ENCODE data around the gene SMAP1.

Gene SMAP1

DNA sequence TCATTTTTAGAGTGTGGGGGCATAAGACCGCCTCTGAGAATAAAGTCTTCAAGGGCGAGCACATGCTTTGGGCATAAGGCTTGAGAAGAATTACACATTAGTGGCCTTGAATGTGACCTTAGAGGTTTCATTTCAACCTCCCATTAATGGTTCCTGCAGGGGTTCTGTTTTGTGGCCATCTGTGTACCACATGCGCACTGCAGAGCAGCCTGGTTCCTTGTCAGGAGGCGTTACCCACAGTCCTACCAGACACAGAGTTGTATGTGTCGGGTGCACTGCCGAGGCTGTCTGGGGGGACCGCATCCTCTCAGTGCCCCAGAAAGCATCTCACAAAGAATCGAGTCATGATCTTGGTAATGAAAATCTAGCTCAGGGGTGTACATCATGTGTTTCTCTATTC is 173.4 kb downstream of the SMAP1 start:
- TF ChIP-seq, protein P1, sequence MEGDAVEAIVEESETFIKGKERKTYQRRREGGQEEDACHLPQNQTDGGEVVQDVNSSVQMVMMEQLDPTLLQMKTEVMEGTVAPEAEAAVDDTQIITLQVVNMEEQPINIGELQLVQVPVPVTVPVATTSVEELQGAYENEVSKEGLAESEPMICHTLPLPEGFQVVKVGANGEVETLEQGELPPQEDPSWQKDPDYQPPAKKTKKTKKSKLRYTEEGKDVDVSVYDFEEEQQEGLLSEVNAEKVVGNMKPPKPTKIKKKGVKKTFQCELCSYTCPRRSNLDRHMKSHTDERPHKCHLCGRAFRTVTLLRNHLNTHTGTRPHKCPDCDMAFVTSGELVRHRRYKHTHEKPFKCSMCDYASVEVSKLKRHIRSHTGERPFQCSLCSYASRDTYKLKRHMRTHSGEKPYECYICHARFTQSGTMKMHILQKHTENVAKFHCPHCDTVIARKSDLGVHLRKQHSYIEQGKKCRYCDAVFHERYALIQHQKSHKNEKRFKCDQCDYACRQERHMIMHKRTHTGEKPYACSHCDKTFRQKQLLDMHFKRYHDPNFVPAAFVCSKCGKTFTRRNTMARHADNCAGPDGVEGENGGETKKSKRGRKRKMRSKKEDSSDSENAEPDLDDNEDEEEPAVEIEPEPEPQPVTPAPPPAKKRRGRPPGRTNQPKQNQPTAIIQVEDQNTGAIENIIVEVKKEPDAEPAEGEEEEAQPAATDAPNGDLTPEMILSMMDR (conservative IDR thresholded peaks at IDR 0.05; ENCODE audit: low read length): no peak
- peak; percentile 17 for DNase-seq (ENCODE audit: low read depth)
- no peak overlapping the region for H3K4me3 ChIP-seq (ENCODE audit: low read length)

DNA sequence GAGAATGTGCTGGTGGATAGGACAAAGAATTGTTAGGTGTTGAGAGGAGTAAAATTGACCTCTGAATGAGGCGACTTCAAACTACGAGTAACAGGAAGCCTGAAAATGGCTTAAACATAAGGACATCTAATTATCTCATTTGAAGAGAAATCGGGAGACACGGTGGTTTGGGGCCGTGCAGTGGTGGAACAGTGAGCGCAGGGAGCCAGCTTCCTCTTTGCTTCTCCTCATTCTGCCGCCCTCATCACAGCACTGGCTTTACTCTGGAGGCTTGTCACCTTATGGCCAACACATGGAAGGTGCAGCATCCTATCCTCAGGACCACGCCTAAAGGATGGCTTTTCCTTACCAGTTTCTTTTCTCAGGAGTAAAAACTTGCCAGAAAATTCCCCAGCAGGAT is 174.9 kb downstream of the SMAP1 start:
- no peak for DNase-seq (ENCODE audit: low read depth)
- H3K4me3 ChIP-seq (ENCODE audit: low read length): no peak overlapping the region
- TF ChIP-seq, protein P1 (conservative IDR thresholded peaks at IDR 0.05; ENCODE audit: low read length): no peak

DNA sequence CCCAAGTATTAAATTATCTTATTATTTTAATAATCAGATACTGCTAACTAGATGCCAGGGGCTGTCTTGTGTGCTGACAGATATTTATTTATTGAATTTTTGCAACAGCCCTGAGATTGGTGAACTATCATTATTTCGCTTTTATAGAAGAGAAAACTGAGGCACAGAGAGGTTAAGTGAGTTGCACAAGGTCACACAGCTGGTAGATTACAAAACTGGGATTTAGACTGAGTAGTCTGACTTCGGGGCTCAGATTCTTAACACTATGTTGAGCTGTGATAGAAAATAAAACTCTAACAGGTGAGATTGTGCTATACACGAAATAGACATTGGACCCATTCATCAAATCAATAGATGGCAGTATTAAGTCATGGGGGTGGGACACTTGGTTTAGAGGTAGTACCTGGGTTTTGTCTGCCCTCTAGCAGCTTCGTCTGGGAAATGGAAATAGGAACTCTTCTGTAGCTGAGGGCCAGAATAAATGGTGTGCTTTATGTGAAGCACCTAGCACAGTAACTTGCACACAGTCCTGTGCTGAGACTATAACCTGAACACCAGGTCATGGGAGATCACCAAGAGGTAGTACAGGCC is 175.7 kb downstream of the SMAP1 start:
- TF ChIP-seq, protein P1 (conservative IDR thresholded peaks at IDR 0.05; ENCODE audit: low read length): no peak
- no peak overlapping the region for H3K4me3 ChIP-seq (ENCODE audit: low read length)
- DNase-seq (ENCODE audit: low read depth): no peak

DNA sequence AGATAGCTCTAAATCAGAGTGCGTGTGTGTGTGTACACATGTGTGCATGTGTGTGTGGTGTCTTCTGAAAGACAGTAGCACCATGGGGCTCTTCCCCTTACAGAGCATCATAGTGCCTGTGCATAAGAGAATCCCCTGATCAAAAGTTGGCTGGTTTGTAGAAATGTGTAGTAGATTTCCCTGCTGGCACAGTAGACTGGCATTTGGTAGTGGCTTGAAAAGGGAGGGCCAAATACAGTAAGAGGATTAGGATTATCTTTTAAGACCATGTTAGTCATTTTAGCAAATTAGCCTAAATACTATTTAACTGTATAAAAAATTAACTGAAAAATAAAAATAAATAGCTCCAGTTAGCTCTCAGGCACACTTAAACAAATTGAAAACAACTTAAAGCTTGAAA is 176.6 kb downstream of the SMAP1 start:
- DNase-seq (ENCODE audit: low read depth): no peak
- no peak overlapping the region for H3K4me3 ChIP-seq (ENCODE audit: low read length)
- TF ChIP-seq, protein P1 (conservative IDR thresholded peaks at IDR 0.05; ENCODE audit: low read length): no peak

DNA sequence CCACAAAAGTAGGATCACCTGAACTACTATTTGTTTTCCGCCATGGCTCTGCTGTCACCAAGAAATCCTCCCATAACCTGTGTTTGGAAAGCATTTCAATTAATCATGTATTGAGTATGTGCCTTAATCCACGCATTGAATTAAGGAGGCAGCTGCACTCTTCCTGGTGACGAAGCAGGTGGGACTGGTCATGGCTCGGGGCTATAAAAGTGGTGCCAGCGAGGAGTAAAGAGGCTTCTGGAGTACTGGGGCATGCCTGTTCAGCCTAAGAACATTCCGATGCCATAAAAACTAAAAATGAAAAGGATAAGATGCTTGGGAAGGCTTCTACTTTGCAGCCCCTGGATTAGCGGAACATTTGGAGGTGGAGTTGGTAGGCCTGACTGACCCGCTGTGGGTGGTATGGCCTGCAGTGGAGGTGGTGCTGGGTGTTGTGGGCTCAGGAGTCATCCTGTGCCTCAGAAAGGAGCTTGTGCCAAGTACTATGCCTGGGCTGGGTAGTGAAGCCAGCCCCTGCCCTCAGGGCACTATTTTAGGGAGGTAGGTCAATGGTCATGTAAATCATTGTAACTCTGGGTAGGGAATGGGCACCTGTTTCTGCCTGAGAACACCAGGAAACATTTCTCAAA is 178.6 kb downstream of the SMAP1 start:
- TF ChIP-seq, protein P1 (conservative IDR thresholded peaks at IDR 0.05; ENCODE audit: low read length): no peak
- DNase-seq (ENCODE audit: low read depth): no peak
- H3K4me3 ChIP-seq (ENCODE audit: low read length): no peak overlapping the region

DNA sequence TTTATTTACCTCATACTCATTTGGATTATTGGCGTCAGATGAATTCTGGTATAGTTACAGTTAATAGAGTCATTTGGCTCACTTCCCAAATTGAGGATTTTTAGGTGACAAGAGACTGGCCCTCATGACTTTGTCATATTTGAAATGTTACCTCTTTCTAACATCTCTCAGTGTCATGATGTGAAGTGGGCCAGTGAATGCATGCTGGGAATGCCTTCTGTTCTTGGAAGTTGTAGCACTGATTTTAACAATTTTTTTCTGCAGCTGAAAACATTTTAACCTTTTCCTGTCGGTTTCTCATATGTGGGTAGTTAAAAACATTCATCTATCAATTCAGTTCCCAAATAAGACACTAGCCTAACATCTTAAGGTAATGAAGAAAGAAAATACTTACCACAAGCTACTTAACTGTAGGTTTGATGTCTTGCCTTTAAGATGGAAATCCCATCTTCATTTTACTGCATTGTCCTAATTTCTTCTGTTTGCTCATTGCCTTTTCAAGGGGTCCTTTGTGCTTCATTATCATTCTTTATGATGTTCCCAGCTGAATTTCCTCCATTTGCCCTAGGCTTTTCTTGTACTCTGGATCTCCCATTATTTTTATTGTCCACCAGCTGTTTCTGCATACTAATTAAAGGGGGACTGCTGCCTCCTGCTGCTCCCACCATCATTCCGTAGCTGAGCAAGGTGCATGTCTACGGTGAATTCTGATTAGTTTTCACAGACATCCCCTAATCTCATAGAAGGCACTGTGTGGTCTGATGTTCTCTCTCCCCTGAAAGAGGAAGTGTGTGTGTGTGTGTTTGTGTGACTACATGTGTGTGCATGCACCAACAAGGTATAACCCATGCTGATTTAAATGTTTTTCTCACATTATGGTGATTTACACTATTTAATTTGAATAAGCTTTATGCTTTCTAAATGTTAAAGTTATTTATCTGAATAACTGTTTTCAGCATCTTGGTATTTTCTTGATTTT is 179.7 kb downstream of the SMAP1 start:
- no peak for DNase-seq (ENCODE audit: low read depth)
- TF ChIP-seq, protein P1 (conservative IDR thresholded peaks at IDR 0.05; ENCODE audit: low read length): no peak

More for the DNA sequence above, 179.7 kb downstream of the SMAP1 start:
- H3K4me3 ChIP-seq (ENCODE audit: low read length): no peak overlapping the region
